Stimulated activated CD4-positive, alpha-beta T cell treated with anti-CD3 and anti-CD28 coated beads, Interleukin-1b, Interleukin-23, amount 100 ng/mL, for 48 hours (primary cell): ENCODE results near the gene GPS1.
A peak's percentile ranks its signal among the peaks of the same experiment; 100 is the strongest.

Source experiments
- DNase-seq: peaks from one replicate; pipeline ENCODE4 v3.0.0-alpha.2; 2020

Gene GPS1

GRCh38 chr17:82061047-82061925, 9.6 kb downstream of the GPS1 start:
- no peak for DNase-seq

GRCh38 chr17:82062076-82062983, 10.6 kb downstream of the GPS1 start:
- no peak for DNase-seq

GRCh38 chr17:82062984-82063368, 11.3 kb downstream of the GPS1 start:
- no peak for DNase-seq

GRCh38 chr17:82063424-82064415, 12.0 kb downstream of the GPS1 start:
- no peak for DNase-seq

GRCh38 chr17:82064433-82065192, 12.9 kb downstream of the GPS1 start:
- DNase-seq = no peak

- DNase-seq = no peak
Measured at GRCh38 chr17:82065193-82065637, 13.5 kb downstream of the GPS1 start.

- peak; percentile 70 for DNase-seq
Measured at GRCh38 chr17:82065638-82066303, 14.1 kb downstream of the GPS1 start, which contains the start of gene DUS1L. Gene DUS1L, minus strand, starts transcription at chr17:82065804. Its CDS starts 745 bp downstream, at chr17:82065059.

GRCh38 chr17:82070611-82071010, 18.9 kb downstream of the GPS1 start:
- no peak for DNase-seq

- DNase-seq = no peak
Measured at GRCh38 chr17:82072827-82073226, 21.1 kb downstream of the GPS1 start.

- DNase-seq = no peak
Measured at GRCh38 chr17:82073446-82073845, 21.7 kb downstream of the GPS1 start.

- DNase-seq = no peak
Measured at GRCh38 chr17:82076018-82076784, 24.5 kb downstream of the GPS1 start.

- no peak for DNase-seq
Measured at GRCh38 chr17:82076785-82077591, 25.3 kb downstream of the GPS1 start.

GRCh38 chr17:82077617-82078358, 26.1 kb downstream of the GPS1 start:
- DNase-seq = no peak

GRCh38 chr17:82078433-82078832, 26.7 kb downstream of the GPS1 start:
- DNase-seq = no peak

GRCh38 chr17:82079001-82079677, 27.4 kb downstream of the GPS1 start:
- DNase-seq = no peak

- DNase-seq = no peak
Measured at GRCh38 chr17:82080048-82080788, 28.5 kb downstream of the GPS1 start.
